ENCODE measurements around the gene SMURF1. TPM values are rescaled to one million over a fixed set of nuclear protein-coding genes. Genes with fewer than 3 reads are reported as not detected.
"Not testable (repeated sequence)": the region's sequence is repeated elsewhere in the genome, so short reads cannot be mapped to it uniquely, and the experiment has no call there.

The SMURF1 gene
- total RNA-seq, 1 experiment from 2014 or later = 19.7 TPM

DNA sequence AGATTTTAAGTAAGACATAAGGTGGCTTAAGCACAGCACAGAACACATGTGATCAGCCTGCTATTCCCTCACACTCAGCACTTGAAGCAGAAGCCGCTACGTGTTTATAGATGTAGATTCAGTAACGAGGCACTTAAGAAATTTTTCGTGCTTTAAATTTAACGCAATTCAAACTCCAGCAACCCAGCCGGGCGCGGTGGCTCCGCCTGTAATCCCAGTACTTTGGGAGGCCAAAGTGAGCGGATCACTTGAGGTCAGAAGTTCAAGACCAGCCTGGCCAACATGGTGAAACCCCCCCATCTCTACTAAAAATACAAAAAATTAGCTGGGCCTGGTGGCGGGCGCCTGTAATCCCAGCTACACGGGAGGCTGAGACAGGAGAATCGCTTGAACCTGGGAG, 97.6 kb downstream of the SMURF1 start:
- not testable (repeated sequence) for H3K27me3 ChIP-seq (ENCODE audit: control insufficient read depth, insufficient read depth, low read length); H3K4me3 ChIP-seq (ENCODE audit: insufficient read depth, low read depth, low read length); DNase-seq
- H3K36me3 ChIP-seq (replicated peaks; ENCODE audit: control insufficient read depth, insufficient read depth, low read length) = peaks cover 17% of the 10 kb centered on the region

DNA sequence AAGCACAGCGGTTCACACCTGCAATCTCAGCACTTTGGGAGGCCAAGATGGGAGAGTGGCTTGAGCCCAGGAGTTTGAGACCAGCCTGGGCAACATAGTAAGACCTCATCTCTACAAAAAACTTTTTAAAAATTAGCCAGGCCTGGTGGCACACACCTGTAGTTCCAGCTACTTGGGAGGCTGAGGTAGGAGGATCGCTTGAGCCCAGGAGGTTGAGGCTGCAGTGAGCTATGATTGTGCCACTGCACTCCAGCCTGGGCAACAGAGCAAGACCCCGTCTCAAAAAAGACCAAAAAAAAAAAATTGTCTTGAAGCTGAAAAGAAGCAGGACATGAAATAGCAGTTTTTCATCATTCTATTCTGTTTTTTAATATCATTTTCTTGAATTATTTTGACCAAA, 99.0 kb downstream of the SMURF1 start:
- H3K36me3 ChIP-seq (replicated peaks; ENCODE audit: control insufficient read depth, insufficient read depth, low read length) = peaks cover 16% of the 10 kb centered on the region
- not testable (repeated sequence) for H3K27me3 ChIP-seq (ENCODE audit: control insufficient read depth, insufficient read depth, low read length); H3K4me3 ChIP-seq (ENCODE audit: insufficient read depth, low read depth, low read length); DNase-seq

DNA sequence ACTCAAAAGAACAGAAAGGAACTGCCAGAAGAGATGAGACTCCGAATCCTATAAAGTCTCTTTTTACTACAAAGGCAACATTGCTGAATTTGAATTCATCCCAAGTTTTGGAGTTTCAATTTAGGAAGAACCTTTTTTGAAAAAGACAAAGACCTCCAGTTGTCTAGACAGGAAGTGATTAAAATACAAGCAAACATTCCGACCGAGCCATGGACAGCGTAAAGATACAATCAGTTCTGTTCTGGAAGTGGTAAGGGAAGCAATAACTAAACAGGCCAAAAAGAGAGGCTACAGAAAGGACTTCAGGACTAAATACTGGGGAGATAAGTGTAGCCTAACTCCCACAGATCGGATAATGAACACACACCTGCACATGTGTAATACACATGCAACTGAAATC, 101.0 kb downstream of the SMURF1 start:
- no peaks in the 10 kb centered on the region for H3K27me3 ChIP-seq (ENCODE audit: control insufficient read depth, insufficient read depth, low read length)
- H3K4me3 ChIP-seq (ENCODE audit: insufficient read depth, low read depth, low read length) = no peak overlapping the region
- no peak for DNase-seq
- H3K36me3 ChIP-seq (replicated peaks; ENCODE audit: control insufficient read depth, insufficient read depth, low read length) = peaks cover 16% of the 10 kb centered on the region

DNA sequence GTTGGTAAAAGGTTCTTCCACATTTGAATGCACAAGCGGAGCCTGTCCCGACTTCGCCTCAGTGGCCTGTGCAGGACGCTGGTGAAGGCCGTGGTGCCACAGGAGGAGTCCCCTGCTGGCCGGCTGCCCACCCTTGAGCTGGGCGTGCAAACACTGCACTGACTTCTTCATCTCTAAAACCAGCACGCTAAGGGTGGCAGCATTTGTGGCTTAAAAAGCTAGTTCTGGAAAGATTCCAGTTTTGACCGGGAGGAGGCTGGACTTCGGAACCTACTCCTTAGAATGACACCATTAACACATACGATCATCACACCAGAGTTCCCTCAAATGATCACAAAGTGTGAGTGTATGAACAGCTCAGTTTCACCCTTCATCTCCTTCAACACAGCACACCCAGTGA, 102.4 kb downstream of the SMURF1 start:
- no peaks in the 10 kb centered on the region for H3K27me3 ChIP-seq (ENCODE audit: control insufficient read depth, insufficient read depth, low read length)
- no peak overlapping the region for H3K4me3 ChIP-seq (ENCODE audit: insufficient read depth, low read depth, low read length)
- no peak for DNase-seq
- peaks cover 22% of the 10 kb centered on the region for H3K36me3 ChIP-seq (replicated peaks; ENCODE audit: control insufficient read depth, insufficient read depth, low read length)

DNA sequence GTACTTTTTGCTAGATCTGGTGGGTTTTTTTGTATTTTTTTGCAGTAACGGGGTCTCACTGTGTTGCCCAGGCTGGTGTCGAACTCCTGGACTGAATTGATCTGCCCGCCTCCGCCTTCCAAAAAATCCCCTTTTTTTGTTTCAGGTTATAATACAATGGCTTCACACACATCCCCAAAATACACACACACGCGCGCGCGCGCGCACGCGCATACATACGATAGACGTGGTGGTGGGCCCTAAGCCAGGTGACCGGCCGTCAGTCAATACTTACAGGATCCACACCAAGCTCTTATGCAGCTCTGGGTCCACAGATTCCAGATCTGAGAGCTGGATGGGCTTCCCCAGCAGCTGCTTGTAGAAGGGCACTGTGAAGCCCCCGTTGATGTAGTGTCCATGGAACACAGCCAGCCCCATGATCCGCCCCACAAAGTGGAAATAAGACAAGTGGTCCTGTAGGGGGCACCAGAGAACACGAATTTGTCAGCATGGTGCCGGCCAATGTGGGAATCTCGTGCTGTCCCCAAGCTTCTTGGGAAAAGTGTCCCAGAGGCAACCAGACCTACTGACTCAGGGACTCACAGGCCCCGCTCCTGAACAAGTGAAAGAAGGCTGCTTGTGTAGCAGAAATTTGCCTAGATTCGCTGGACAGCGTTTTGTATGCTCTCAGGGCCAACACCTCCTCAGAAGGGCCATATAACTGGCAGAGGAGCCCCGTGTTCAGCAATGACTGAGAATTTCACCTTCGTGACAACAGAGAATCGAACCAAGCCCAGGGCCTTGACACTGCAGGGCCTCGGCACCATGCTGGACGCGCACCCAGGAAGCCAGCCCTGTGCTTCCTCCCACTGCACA, 103.6 kb downstream of the SMURF1 start:
- Histone ChIP-seq H3K4me3 (ENCODE audit: insufficient read depth, low read depth, low read length) (no peak overlapping the region), H3K27me3 (ENCODE audit: control insufficient read depth, insufficient read depth, low read length) (no peaks in the 10 kb centered on the region), H3K36me3 (replicated peaks; ENCODE audit: control insufficient read depth, insufficient read depth, low read length) (peaks cover 25% of the 10 kb centered on the region)
- DNase-seq = peak; percentile 95

DNA sequence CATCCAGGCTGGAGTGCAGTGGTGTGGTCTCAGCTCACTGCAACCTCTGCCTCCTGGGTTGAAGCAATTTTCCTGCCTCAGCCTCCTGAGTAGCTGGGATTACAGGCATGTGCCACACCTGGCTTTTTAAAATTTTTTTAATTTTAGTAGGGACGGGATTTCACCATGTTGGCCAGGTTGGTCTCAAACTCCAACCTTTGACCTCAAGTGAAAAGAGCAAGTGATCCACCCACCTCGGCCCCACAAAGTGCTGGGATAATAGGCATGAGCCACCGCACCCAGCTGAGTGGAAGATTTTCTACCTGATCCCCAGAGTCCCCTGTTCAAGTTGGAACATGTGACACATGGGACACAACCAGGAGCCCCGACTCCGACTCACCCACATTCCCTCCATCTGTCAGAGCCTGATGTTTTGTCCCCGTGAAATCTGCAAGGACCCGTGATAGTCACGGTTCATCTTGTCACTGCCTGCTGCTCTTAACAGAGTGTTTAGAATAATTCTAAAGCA, 104.5 kb downstream of the SMURF1 start:
- H3K4me3 ChIP-seq (ENCODE audit: insufficient read depth, low read depth, low read length) = no peak overlapping the region
- no peak for DNase-seq
- no peaks in the 10 kb centered on the region for H3K27me3 ChIP-seq (ENCODE audit: control insufficient read depth, insufficient read depth, low read length)
- peaks cover 31% of the 10 kb centered on the region for H3K36me3 ChIP-seq (replicated peaks; ENCODE audit: control insufficient read depth, insufficient read depth, low read length)

DNA sequence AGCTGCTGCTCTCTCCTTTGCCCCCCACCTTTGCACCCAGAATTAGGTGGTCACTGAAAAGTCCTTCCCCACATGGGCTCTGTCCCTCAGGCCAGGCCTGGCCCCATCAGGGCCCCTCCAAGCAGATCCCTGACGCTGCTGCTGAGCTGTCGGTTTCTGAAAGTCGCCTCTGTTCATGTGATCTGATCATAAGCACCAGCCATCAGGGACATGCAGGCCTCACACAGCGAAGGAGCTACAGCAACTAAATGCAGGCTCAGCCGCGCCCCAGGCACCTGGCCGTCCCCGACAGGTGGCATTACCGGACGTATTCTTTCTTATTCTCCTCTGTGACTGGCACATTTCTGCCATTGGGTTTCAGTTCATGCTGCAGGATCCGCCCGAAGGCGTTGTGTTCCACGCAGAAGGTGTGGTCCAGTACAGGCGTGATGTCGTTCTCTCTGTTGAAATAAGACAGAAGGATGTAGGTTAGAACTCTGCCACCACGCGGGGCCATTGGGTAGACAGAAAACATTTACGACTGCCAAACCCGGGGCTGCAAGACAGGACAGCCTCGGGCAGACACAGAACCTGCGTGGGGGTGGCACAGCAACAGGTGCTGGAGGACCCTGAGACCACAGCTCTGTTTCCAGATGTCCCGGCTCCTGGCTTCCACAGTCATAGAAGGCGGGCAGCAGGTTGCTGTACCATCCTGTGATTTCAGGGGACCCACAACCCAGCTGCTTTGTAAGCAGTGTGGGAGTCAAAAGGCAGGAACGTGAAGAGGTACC, 105.6 kb downstream of the SMURF1 start:
- H3K27me3 ChIP-seq (ENCODE audit: control insufficient read depth, insufficient read depth, low read length) = no peaks in the 10 kb centered on the region
- no peak overlapping the region for H3K4me3 ChIP-seq (ENCODE audit: insufficient read depth, low read depth, low read length)
- H3K36me3 ChIP-seq (replicated peaks; ENCODE audit: control insufficient read depth, insufficient read depth, low read length) = peaks cover 34% of the 10 kb centered on the region
- no peak for DNase-seq

DNA sequence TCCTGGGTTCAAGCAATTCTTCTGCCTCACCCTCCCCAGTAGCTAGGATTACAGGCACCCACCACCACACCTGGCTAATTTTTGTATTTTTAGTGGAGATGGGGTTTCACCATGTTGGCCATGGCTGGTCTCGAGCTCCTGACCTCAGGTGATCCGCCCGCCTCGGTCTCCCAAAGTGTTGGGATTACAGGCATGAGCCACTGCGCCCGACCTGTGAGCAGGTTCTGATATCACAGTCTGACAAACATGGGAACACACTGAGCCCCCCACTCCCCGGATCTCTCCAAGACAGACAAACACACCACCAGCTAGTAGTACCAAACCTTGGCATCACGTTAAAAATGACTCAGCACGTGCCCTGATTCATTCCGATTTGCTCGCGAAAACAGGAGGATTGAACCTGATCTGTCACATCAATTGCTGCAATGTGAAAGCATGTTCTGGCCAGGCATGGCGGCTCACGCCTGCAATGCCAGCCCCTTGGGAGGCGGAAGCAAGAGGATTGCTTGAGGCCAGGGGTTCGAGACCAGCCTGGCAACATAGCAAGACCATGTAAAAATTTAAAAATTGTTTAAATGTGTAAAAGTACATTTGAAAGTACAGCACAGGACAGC, 106.5 kb downstream of the SMURF1 start:
- DNase-seq = no peak

DNA sequence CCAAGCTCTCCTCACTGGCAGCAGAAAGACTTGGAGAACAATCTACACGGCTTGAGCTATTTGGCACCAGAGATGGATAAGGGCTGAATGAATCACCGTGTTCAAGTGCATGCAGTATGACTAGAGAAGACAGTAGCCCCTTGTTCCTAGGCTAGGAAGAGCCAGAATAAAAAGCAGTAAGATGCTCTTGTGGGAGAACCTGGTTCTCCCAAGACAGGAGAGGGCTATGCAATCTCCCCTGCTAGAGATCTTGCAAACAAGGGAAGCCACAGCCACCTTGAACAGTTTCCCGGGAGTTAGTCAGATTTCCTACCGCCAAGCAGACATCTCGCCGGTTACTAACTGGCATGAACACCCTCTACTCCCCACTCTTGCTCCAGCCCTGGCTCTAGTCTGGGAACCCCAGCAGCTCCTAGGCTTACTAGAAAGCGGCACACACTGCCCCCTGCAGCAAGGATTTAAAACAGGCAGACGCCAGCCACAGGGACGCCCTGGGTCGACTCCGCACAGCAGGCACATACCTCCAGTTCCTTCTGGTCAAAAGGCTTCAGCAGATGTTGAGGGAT, 107.3 kb downstream of the SMURF1 start:
- no peaks in the 10 kb centered on the region for H3K27me3 ChIP-seq (ENCODE audit: control insufficient read depth, insufficient read depth, low read length)
- peaks cover 34% of the 10 kb centered on the region for H3K36me3 ChIP-seq (replicated peaks; ENCODE audit: control insufficient read depth, insufficient read depth, low read length)
- H3K4me3 ChIP-seq (ENCODE audit: insufficient read depth, low read depth, low read length) = no peak overlapping the region
- peak; percentile 88 for DNase-seq

More for the DNA sequence above, 106.5 kb downstream of the SMURF1 start:
- Histone ChIP-seq H3K36me3 (replicated peaks; ENCODE audit: control insufficient read depth, insufficient read depth, low read length) (peaks cover 34% of the 10 kb centered on the region), H3K4me3 (ENCODE audit: insufficient read depth, low read depth, low read length) (no peak overlapping the region), H3K27me3 (ENCODE audit: control insufficient read depth, insufficient read depth, low read length) (no peaks in the 10 kb centered on the region)

DNA sequence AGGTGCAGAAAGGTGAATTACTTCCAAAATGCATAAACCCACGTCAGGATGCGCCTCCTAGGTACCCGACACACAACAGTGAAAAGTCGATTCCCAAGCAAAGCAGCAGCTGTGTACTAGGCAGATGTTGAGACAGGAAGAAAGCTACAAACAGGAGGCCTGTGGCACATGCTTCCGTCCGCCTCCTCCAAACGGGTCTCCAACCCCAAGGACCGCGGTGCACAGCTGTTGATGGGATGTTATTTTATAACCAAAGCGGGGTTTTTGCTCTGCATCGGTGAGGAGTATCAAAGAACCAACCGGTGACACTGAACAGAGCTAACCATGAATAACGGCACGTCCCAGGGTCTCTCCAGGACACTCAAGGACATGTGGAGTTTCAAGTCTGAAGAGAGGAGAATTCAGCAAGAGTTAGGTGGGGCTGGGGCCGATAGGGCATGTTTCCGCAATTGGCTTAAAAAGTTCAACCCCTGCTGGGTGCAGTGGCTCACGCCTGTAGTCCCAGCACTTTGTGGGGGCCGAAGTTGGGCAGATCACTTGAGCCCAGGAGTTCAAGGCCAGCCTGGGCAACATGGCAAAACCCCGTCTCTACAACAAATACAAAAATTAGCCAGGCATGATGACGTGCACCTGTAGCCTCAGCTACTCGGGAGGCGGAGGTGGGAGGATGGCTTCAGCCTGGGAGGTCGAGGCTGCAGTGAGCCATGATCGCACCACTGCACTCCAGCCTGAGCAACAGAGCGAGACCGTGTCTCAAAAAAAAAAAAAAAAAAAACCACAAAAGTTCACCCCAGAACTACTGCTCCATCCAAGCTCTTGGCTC, 108.0 kb downstream of the SMURF1 start:
- peaks cover 37% of the 10 kb centered on the region for H3K36me3 ChIP-seq (replicated peaks; ENCODE audit: control insufficient read depth, insufficient read depth, low read length)
- H3K27me3 ChIP-seq (ENCODE audit: control insufficient read depth, insufficient read depth, low read length) = no peaks in the 10 kb centered on the region
- no peak overlapping the region for H3K4me3 ChIP-seq (ENCODE audit: insufficient read depth, low read depth, low read length)
- no peak for DNase-seq

DNA sequence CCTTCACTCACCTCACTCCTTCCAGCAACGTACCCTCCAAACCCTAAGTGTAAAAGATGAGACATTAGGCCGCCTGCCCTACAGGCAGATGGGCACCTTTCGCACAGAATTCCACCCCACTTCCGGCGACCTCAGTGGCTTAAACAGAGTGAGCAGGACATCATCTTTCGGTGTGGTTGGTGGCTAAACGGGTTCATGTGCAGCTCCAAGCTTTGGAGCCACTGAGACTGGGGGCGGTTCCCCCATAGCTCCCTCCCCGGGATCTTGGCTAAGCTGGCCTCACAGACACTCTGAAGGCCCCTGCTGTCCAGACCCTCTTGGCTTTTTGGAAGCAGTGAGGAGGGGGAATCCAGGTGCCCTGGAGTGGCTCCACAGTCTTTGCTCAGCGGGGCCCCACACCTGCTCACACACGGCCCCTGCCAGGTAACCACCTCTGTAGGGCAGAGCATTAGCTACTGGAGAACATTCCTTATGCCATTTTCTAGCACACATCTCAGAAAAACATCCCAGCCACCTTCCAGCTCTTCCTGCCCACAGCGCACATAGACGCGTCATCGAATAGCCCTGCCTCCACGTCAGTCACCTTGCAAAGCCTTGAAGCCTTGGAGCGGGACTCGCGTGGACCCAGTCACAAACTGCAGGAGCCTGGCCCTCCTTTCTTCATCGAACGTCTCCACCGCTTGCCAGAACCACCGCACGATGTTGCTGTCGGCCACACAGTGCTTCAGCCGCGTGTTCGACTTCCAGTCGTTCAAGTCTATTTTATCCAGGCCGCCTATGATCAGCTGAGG, 108.8 kb downstream of the SMURF1 start:
- no peak for DNase-seq
- Histone ChIP-seq H3K36me3 (replicated peaks; ENCODE audit: control insufficient read depth, insufficient read depth, low read length) (peaks cover 40% of the 10 kb centered on the region), H3K27me3 (ENCODE audit: control insufficient read depth, insufficient read depth, low read length) (no peaks in the 10 kb centered on the region), H3K4me3 (ENCODE audit: insufficient read depth, low read depth, low read length) (no peak overlapping the region)

DNA sequence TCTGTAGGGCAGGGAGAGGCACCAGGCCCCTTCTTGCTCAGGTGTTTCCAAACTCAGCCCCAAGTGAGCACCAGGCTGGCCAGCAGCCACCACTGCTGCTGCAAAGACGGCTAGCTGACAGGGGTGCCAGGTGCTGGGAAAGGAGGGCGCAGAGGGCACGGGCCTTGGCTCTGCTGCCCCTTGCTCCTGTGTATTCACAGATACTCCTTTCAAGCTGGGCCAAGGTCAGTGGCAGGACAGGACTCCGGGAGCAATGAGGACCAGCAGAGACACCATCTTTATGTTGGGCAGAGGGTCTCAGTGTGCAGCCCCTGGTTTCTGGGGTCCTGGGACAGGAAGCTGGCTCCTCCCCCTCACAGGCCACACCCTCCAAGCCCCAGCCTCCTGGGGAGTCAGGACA, 110.1 kb downstream of the SMURF1 start:
- DNase-seq = peak; percentile 52
- H3K27me3 ChIP-seq (ENCODE audit: control insufficient read depth, insufficient read depth, low read length) = no peaks in the 10 kb centered on the region
- no peak overlapping the region for H3K4me3 ChIP-seq (ENCODE audit: insufficient read depth, low read depth, low read length)
- H3K36me3 ChIP-seq (replicated peaks; ENCODE audit: control insufficient read depth, insufficient read depth, low read length) = peaks cover 46% of the 10 kb centered on the region

DNA sequence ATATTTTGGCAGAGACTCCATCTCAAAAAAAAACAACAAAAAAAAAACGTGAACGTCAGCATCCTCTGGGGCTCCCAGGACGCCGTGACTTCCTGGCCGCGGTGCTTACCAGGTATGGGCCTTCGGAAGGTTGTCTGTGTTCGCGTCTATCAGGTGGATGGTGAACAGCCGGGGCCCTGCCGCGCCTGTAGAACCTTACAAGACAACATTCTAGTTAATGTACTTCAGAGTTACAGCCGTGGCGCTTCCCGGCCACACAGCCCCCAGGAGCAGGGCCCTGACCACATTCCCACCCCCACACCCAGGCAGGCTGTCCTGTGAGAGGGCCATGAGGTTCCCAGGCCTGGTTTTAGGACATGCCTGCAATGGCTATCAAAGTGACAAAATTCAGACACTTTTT, 111.0 kb downstream of the SMURF1 start:
- no peak for DNase-seq
- peaks cover 44% of the 10 kb centered on the region for H3K36me3 ChIP-seq (replicated peaks; ENCODE audit: control insufficient read depth, insufficient read depth, low read length)
- no peak overlapping the region for H3K4me3 ChIP-seq (ENCODE audit: insufficient read depth, low read depth, low read length)
- no peaks in the 10 kb centered on the region for H3K27me3 ChIP-seq (ENCODE audit: control insufficient read depth, insufficient read depth, low read length)
